ENCODE results near the gene CNTNAP2.

CNTNAP2 gene

GRCh38 chr7:148135116-148135515 lies 2018.5 kb downstream of the CNTNAP2 start:
- DNase-seq, result no peak

- no peak for DNase-seq
These were observed 2019.4 kb downstream of the CNTNAP2 start for GRCh38 chr7:148135997-148136396.

- peak; percentile 63 for DNase-seq
These were observed 2026.2 kb downstream of the CNTNAP2 start for GRCh38 chr7:148142660-148143248.

- no peak for DNase-seq
These were observed 2028.2 kb downstream of the CNTNAP2 start for GRCh38 chr7:148144827-148145226.

- no peak for DNase-seq
These were observed 2029.7 kb downstream of the CNTNAP2 start for GRCh38 chr7:148146346-148146745.

GRCh38 chr7:148147438-148147837 lies 2030.8 kb downstream of the CNTNAP2 start:
- DNase-seq, result no peak

- DNase-seq, result no peak
These were observed 2031.9 kb downstream of the CNTNAP2 start for GRCh38 chr7:148148456-148148855.

GRCh38 chr7:148149730-148150129 lies 2033.1 kb downstream of the CNTNAP2 start:
- no peak for DNase-seq

- no peak for DNase-seq
These were observed 2035.2 kb downstream of the CNTNAP2 start for GRCh38 chr7:148151778-148152177.

- no peak for DNase-seq
These were observed 2037.1 kb downstream of the CNTNAP2 start for GRCh38 chr7:148153616-148154284.

- DNase-seq, result no peak
These were observed 2038.4 kb downstream of the CNTNAP2 start for GRCh38 chr7:148155000-148155399.

- no peak for DNase-seq
These were observed 2039.2 kb downstream of the CNTNAP2 start for GRCh38 chr7:148155826-148156225.

- DNase-seq, result no peak
These were observed 2039.6 kb downstream of the CNTNAP2 start for GRCh38 chr7:148156233-148156632.

GRCh38 chr7:148159331-148159730 lies 2042.7 kb downstream of the CNTNAP2 start:
- no peak for DNase-seq

GRCh38 chr7:148161776-148162175 lies 2045.2 kb downstream of the CNTNAP2 start:
- DNase-seq, result no peak

GRCh38 chr7:148162808-148163207 lies 2046.2 kb downstream of the CNTNAP2 start:
- DNase-seq, result no peak

GRCh38 chr7:148163246-148163645 lies 2046.6 kb downstream of the CNTNAP2 start:
- no peak for DNase-seq

GRCh38 chr7:148172920-148173319 lies 2056.3 kb downstream of the CNTNAP2 start:
- no peak for DNase-seq

GRCh38 chr7:148173369-148173768 lies 2056.8 kb downstream of the CNTNAP2 start:
- no peak for DNase-seq

- DNase-seq, result no peak
These were observed 2057.8 kb downstream of the CNTNAP2 start for GRCh38 chr7:148174376-148174775.

- DNase-seq, result no peak
These were observed 2058.9 kb downstream of the CNTNAP2 start for GRCh38 chr7:148175512-148175911.

GRCh38 chr7:148177972-148178371 lies 2061.4 kb downstream of the CNTNAP2 start:
- no peak for DNase-seq

GRCh38 chr7:148180075-148180474 lies 2063.5 kb downstream of the CNTNAP2 start:
- no peak for DNase-seq

GRCh38 chr7:148182264-148182663 lies 2065.7 kb downstream of the CNTNAP2 start:
- no peak for DNase-seq

- no peak for DNase-seq
These were observed 2068.4 kb downstream of the CNTNAP2 start for GRCh38 chr7:148185041-148185440.
